Naive thymus-derived CD8-positive, alpha-beta T cell (primary cell): ENCODE measurements around the gene THBS1. TPM values are rescaled to one million over a fixed set of nuclear protein-coding genes. Genes with fewer than 3 reads are reported as not detected.

Source experiments
- ATAC-seq, 2 donors: fragments of 150-1000 bp; cut with Tn5 transposase in 1 of 2; sonication (Bioruptor Pico), chemical (Tn5 transposase) in 1 of 2; 1 replicate in 1 of 2; 2 replicates in 1 of 2; pipeline ENCODE4 v1.10.0; 2021; ENCODE audit warnings: mild to moderate bottlenecking in 2 of 2, moderate library complexity in 2 of 2
- POLR2A ChIA-PET: fragments of 350-600 bp; sonication (Branson Sonifier 250); formaldehyde crosslinking; loops from one replicate; lab custom pipeline; 2021; ENCODE audit warnings: antibody characterized with exemption; lab: Charles Lee
- DNase-seq, 10 donors: peaks; one replicate each; pipeline versions ENCODE4 v3.0.0 to v3.0.0-alpha.2; 2020 to 2022
- H3K27ac Mint-ChIP-seq, 10 donors: one replicate each; pipeline ENCODE4 v1.8.0; 2020 to 2022; ENCODE audit warnings: mild to moderate bottlenecking in 10 of 10, mixed read lengths in 10 of 10, moderate library complexity in 4 of 10, inconsistent platforms in 1 of 10
- H3K27me3 Mint-ChIP-seq, 5 donors: one replicate each; pipeline ENCODE4 v1.8.0; 2021 to 2022; ENCODE audit warnings: mixed read lengths in 5 of 5
- H3K36me3 Mint-ChIP-seq, 3 donors: one replicate each; pipeline ENCODE4 v1.8.0; 2020 to 2022; ENCODE audit warnings: mixed read lengths in 3 of 3, mild to moderate bottlenecking in 2 of 3, inconsistent platforms in 1 of 3
- H3K4me1 Mint-ChIP-seq, 4 donors: one replicate each; pipeline ENCODE4 v1.8.0; 2021 to 2022; ENCODE audit warnings: mixed read lengths in 4 of 4
- H3K4me3 Mint-ChIP-seq, 10 donors: one replicate each; pipeline ENCODE4 v1.8.0; 2020 to 2022; ENCODE audit warnings: mild to moderate bottlenecking in 10 of 10, mixed read lengths in 10 of 10, moderate library complexity in 6 of 10, inconsistent platforms in 1 of 10
- H3K9me3 Mint-ChIP-seq, 9 donors: one replicate each; pipeline ENCODE4 v1.8.0; 2020 to 2022; ENCODE audit warnings: mixed read lengths in 9 of 9, mild to moderate bottlenecking in 3 of 9, inconsistent platforms in 1 of 9, moderate library complexity in 1 of 9
- polyA plus RNA-seq, 3 donors: library from polyadenylated mRNA; unstranded; fragments of 300-500 nt; fragmentation: Illumina TruSeq; gene quantifications; one replicate each; pipeline ENCODE4 v1.2.3, GENCODE V29; 2021
- total RNA-seq, 8 experiments: library from RNA in 2 of 8; stranded (reverse) in 2 of 8; gene quantifications; one replicate each; pipeline ENCODE4 v1.2.3 and lab custom pipeline; 2021 to 2026

Gene THBS1
- total and polyA plus RNA-seq, 5 experiments from 2014 or later, result 0.02 to 6.5 (median 2.0) TPM; not detected in 1

GRCh38 chr15:39585871-39586301 is 5.0 kb downstream of the THBS1 start:
- Mint-ChIP-seq H3K27ac (no peak overlapping the region), H3K9me3 (no peaks in the 10 kb centered on the region), H3K4me1 (peaks cover 6 to 13% (median 8%) of the 10 kb centered on the region in 4 donors), H3K4me3 (no peak overlapping the region), H3K27me3 (peaks cover 6 to 28% (median 19%) of the 10 kb centered on the region in 5 donors), H3K36me3 (no peaks in the 10 kb centered on the region)
- no peak for ATAC-seq
- POLR2A ChIA-PET, result no interaction called here
- no peak for DNase-seq

- Mint-ChIP-seq H3K27ac (no peak overlapping the region), H3K27me3 (peaks cover 6 to 22% (median 13%) of the 10 kb centered on the region in 5 donors)
These were observed 5.7 kb downstream of the THBS1 start for GRCh38 chr15:39586387-39587095.

GRCh38 chr15:39587096-39587721 is 6.3 kb downstream of the THBS1 start:
- H3K36me3 Mint-ChIP-seq, result no peaks in the 10 kb centered on the region
- POLR2A ChIA-PET, result no interaction called here

More at GRCh38 chr15:39586387-39587095, 5.7 kb downstream of the THBS1 start:
- H3K9me3 Mint-ChIP-seq, result no peaks in the 10 kb centered on the region
- POLR2A ChIA-PET, result no interaction called here
- ATAC-seq (no peak), DNase-seq (no peak)
- H3K36me3 Mint-ChIP-seq, result no peaks in the 10 kb centered on the region
- H3K4me1 Mint-ChIP-seq, result peaks cover under 1 to 7% (median 2%) of the 10 kb centered on the region in 4 donors
- no peak overlapping the region for H3K4me3 Mint-ChIP-seq

GRCh38 chr15:39587731-39588530 is 7.1 kb downstream of the THBS1 start:
- Mint-ChIP-seq H3K4me1 (peaks cover 0 to 5% (median 0%) of the 10 kb centered on the region in 4 donors), H3K36me3 (no peaks in the 10 kb centered on the region), H3K9me3 (no peaks in the 10 kb centered on the region), H3K27ac (no peak overlapping the region), H3K27me3 (peaks cover 0 to 12% (median 3%) of the 10 kb centered on the region in 5 donors), H3K4me3 (no peak overlapping the region)
- no peak for ATAC-seq
- POLR2A ChIA-PET, result no interaction called here
- no peak for DNase-seq

More at GRCh38 chr15:39587096-39587721, 6.3 kb downstream of the THBS1 start:
- DNase-seq (no peak), ATAC-seq (no peak)
- H3K4me3 Mint-ChIP-seq, result no peak overlapping the region
- no peak overlapping the region for H3K27ac Mint-ChIP-seq
- H3K27me3 Mint-ChIP-seq, result peaks cover 5 to 15% (median 7%) of the 10 kb centered on the region in 5 donors
- peaks cover 0 to 5% (median 0%) of the 10 kb centered on the region in 4 donors for H3K4me1 Mint-ChIP-seq
- H3K9me3 Mint-ChIP-seq, result no peaks in the 10 kb centered on the region

- no peaks in the 10 kb centered on the region for H3K36me3 Mint-ChIP-seq
- H3K27me3 Mint-ChIP-seq, result peaks cover 0 to 6% (median 3%) of the 10 kb centered on the region in 5 donors
- DNase-seq (no peak), ATAC-seq (no peak)
- H3K4me3 Mint-ChIP-seq, result no peak overlapping the region
- H3K9me3 Mint-ChIP-seq, result no peaks in the 10 kb centered on the region
- no peak overlapping the region for H3K27ac Mint-ChIP-seq
- peaks cover 0 to 5% (median 0%) of the 10 kb centered on the region in 4 donors for H3K4me1 Mint-ChIP-seq
- POLR2A ChIA-PET, result no interaction called here
These were observed 7.8 kb downstream of the THBS1 start for GRCh38 chr15:39588531-39589192.

- no peaks in the 10 kb centered on the region for H3K9me3 Mint-ChIP-seq
- ATAC-seq, result no peak
- POLR2A ChIA-PET, result no interaction called here
These were observed 8.4 kb downstream of the THBS1 start for GRCh38 chr15:39589193-39589814.

GRCh38 chr15:39589815-39590644 is 9.2 kb downstream of the THBS1 start:
- POLR2A ChIA-PET, result no interaction called here
- H3K27ac Mint-ChIP-seq, result no peak overlapping the region
- peaks cover 0 to 3% (median 0%) of the 10 kb centered on the region in 5 donors for H3K27me3 Mint-ChIP-seq
- H3K4me3 Mint-ChIP-seq, result no peak overlapping the region
- no peaks in the 10 kb centered on the region for H3K36me3 Mint-ChIP-seq
- H3K9me3 Mint-ChIP-seq, result no peaks in the 10 kb centered on the region
- DNase-seq, result no peak
- no peak for ATAC-seq
- H3K4me1 Mint-ChIP-seq, result peaks cover 0 to 10% (median 0%) of the 10 kb centered on the region in 4 donors

More at GRCh38 chr15:39589193-39589814, 8.4 kb downstream of the THBS1 start:
- no peak for DNase-seq
- peaks cover 0 to 3% (median 0%) of the 10 kb centered on the region in 5 donors for H3K27me3 Mint-ChIP-seq
- no peak overlapping the region for H3K27ac Mint-ChIP-seq
- no peaks in the 10 kb centered on the region for H3K36me3 Mint-ChIP-seq
- no peak overlapping the region for H3K4me3 Mint-ChIP-seq
- H3K4me1 Mint-ChIP-seq, result peaks cover 0 to 11% (median 0%) of the 10 kb centered on the region in 4 donors

- Mint-ChIP-seq H3K27ac (no peak overlapping the region), H3K27me3 (peaks cover 0 to 3% (median 0%) of the 10 kb centered on the region in 5 donors), H3K4me3 (no peak overlapping the region), H3K36me3 (no peaks in the 10 kb centered on the region), H3K4me1 (peaks cover 0 to 7% (median 0%) of the 10 kb centered on the region in 4 donors), H3K9me3 (no peaks in the 10 kb centered on the region)
- no peak for ATAC-seq
- POLR2A ChIA-PET, result no interaction called here
- DNase-seq, result no peak
These were observed 10.4 kb downstream of the THBS1 start for GRCh38 chr15:39591141-39591895.

GRCh38 chr15:39591896-39592315 is 11.0 kb downstream of the THBS1 start:
- POLR2A ChIA-PET, result no interaction called here
- peaks cover 0 to 7% (median 0%) of the 10 kb centered on the region in 4 donors for H3K4me1 Mint-ChIP-seq

GRCh38 chr15:39592500-39592899 is 11.6 kb downstream of the THBS1 start:
- Mint-ChIP-seq H3K36me3 (no peaks in the 10 kb centered on the region), H3K9me3 (no peaks in the 10 kb centered on the region), H3K27ac (no peak overlapping the region), H3K4me3 (no peak overlapping the region), H3K27me3 (peaks cover 0 to 3% (median 0%) of the 10 kb centered on the region in 5 donors), H3K4me1 (peaks cover 0 to 7% (median 0%) of the 10 kb centered on the region in 4 donors)
- POLR2A ChIA-PET, result no interaction called here
- DNase-seq (no peak), ATAC-seq (no peak)

More at GRCh38 chr15:39591896-39592315, 11.0 kb downstream of the THBS1 start:
- Mint-ChIP-seq H3K9me3 (no peaks in the 10 kb centered on the region), H3K36me3 (no peaks in the 10 kb centered on the region), H3K27me3 (peaks cover 0 to 3% (median 0%) of the 10 kb centered on the region in 5 donors), H3K27ac (no peak overlapping the region), H3K4me3 (no peak overlapping the region)
- DNase-seq (no peak), ATAC-seq (no peak)
